Duodenal mucosa (tissue), 2 donors: ENCODE measurements around the gene CEACAM4.

Experiments used
- H3K27ac ChIP-seq: one replicate; pipeline ENCODE4 v1.7.0; 2013; ENCODE audit warnings: low read depth, low read length
- H3K27me3 ChIP-seq, 2 donors: one replicate each; pipeline ENCODE4 v1.7.0; 2013; ENCODE audit warnings: low read length in 2 of 2, control low read depth in 1 of 2; ENCODE audit not compliant: insufficient read depth in 2 of 2, control insufficient read depth in 1 of 2
- H3K36me3 ChIP-seq, 2 donors: one replicate each; pipeline ENCODE4 v1.7.0; 2013; ENCODE audit warnings: low read length in 2 of 2, control low read depth in 1 of 2; ENCODE audit not compliant: insufficient read depth in 2 of 2, control insufficient read depth in 1 of 2
- H3K4me1 ChIP-seq, 2 donors: one replicate each; pipeline ENCODE4 v1.7.0; 2013; ENCODE audit warnings: low read length in 2 of 2, control low read depth in 1 of 2; ENCODE audit not compliant: insufficient read depth in 2 of 2, control insufficient read depth in 1 of 2
- H3K4me3 ChIP-seq, 2 donors: one replicate each; pipeline ENCODE4 v1.7.0; 2013; ENCODE audit warnings: low read length in 2 of 2, low read depth in 1 of 2
- H3K9ac ChIP-seq, 2 donors: one replicate each; pipeline ENCODE4 v1.7.0; 2013; ENCODE audit warnings: low read length in 2 of 2, low read depth in 1 of 2
- H3K9me3 ChIP-seq, 2 donors: one replicate each; pipeline ENCODE4 v1.7.0; 2013; ENCODE audit warnings: low read length in 2 of 2, control low read depth in 1 of 2; ENCODE audit not compliant: control insufficient read depth in 1 of 2

Gene CEACAM4

DNA sequence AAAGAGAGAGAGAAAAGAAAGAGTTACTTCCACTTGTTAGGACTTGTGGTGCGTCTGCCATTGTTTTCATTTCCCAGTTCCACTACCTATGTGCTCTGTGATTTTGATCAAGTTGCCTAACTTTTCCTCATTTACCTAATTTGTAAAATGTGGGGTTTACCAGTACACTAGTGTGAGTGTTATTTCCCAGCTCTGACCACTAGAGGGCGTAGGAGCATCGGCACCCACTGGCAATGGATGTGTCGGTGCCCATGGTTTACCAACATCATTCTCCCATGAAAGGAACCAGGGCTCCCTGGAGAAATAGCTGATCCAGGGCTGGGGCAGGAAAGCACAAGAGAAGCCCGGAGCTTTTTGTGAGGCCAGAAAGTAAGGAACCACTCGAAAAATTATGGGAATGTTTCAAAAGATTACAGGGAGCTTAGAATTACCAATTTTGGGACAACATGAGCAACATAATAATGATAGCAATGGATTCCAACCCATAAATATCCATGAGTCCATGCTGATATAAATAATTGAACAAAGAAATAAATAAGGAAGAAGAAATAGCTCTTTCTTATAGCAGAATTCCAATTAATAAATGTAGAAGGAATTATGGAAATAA is 15.1 kb upstream of the CEACAM4 start:
- Histone ChIP-seq H3K36me3 (no peaks in the 10 kb centered on the region), H3K4me3 (no peak overlapping the region), H3K27me3 (peaks cover 0 to 6% of the 10 kb centered on the region in 2 donors), H3K27ac (no peak overlapping the region), H3K4me1 (no peaks in the 10 kb centered on the region), H3K9ac (no peak overlapping the region), H3K9me3 (no peaks in the 10 kb centered on the region)

DNA sequence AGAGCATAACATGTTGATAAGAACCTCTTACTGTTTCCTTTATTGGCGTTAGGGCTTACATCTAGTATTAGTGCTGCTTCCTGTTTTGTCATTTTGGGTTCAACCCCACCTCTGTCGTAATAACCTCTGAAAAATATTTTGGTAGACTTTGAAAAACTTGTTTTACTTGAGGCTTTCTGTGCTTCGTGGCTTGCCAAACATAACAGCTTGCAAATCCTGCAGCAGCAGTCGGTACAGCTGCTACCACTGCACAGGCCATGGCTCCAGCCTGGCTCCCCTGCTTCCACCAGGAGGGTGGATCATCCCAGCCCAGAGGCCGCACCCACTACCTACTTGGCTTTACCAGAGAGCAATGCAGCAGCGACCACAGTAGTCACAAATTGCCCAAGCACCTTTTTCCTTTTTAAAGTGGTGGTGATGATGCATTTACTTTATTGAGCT is 11.8 kb upstream of the CEACAM4 start:
- H3K9me3 ChIP-seq: no peaks in the 10 kb centered on the region
- no peak overlapping the region for H3K27ac ChIP-seq

DNA sequence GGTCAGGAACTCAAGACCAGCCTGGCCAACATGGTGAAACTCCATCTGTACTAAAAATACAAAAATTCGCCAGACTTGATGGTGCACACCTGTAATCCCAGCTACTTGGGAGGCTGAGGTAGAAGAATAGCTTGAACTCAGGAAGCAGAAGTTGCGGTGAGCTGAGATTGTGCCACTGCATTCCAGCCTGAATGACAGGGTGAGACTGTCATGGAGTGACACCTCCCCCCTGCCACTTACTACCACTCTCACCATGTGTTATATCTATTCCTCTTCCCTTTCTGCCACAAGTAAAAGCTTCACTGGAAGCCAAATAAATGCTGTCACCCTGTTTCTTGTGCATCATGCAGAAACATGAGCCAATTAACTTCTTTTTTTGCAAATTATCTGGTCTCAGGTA is 10.6 kb upstream of the CEACAM4 start:
- Histone ChIP-seq H3K27ac (no peak overlapping the region), H3K9ac (no peak overlapping the region), H3K36me3 (no peaks in the 10 kb centered on the region), H3K4me3 (no peak overlapping the region), H3K9me3 (no peaks in the 10 kb centered on the region), H3K27me3 (peaks cover 0 to 6% of the 10 kb centered on the region in 2 donors), H3K4me1 (no peaks in the 10 kb centered on the region)

More for the DNA sequence above, 11.8 kb upstream of the CEACAM4 start:
- Histone ChIP-seq H3K27me3 (peaks cover 0 to 6% of the 10 kb centered on the region in 2 donors), H3K4me3 (no peak overlapping the region), H3K36me3 (no peaks in the 10 kb centered on the region), H3K9ac (no peak overlapping the region), H3K4me1 (no peaks in the 10 kb centered on the region)

GRCh38 chr19:41627966-41628675 is 1.2 kb upstream of the CEACAM4 start:
- Histone ChIP-seq H3K27me3 (peaks cover 7 to 17% of the 10 kb centered on the region in 2 donors), H3K4me3 (no peak overlapping the region), H3K4me1 (no peaks in the 10 kb centered on the region), H3K36me3 (no peaks in the 10 kb centered on the region), H3K27ac (no peak overlapping the region), H3K9me3 (peaks cover 6 to 7% of the 10 kb centered on the region in 2 donors), H3K9ac (no peak overlapping the region)

DNA sequence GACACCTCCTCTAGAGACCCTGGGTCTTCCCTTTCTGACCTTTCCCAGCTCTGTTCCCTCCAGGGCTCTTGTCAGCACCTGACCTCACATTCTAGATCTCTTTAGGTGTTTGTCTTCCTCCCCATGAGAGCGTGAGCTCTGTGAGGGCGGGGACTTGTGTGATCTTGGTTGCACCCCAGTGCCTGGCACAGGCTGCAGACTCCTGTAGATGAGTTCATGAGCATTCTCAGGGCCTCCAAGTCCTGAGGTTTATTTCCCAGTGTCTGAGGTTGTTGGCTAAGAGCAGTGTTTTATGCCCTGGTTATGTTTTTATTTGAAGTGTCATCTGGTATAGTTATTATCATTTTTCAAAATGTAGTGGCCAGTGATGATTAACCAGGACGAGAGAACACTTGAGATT is 596 bp downstream of the CEACAM4 start:
- H3K27ac ChIP-seq: no peak overlapping the region
- peaks cover 7 to 17% of the 10 kb centered on the region in 2 donors for H3K27me3 ChIP-seq
- H3K9ac ChIP-seq: no peak overlapping the region
- H3K9me3 ChIP-seq: peaks cover 6 to 7% of the 10 kb centered on the region in 2 donors
- no peak overlapping the region for H3K4me3 ChIP-seq
- H3K36me3 ChIP-seq: no peaks in the 10 kb centered on the region
- H3K4me1 ChIP-seq: no peaks in the 10 kb centered on the region

DNA sequence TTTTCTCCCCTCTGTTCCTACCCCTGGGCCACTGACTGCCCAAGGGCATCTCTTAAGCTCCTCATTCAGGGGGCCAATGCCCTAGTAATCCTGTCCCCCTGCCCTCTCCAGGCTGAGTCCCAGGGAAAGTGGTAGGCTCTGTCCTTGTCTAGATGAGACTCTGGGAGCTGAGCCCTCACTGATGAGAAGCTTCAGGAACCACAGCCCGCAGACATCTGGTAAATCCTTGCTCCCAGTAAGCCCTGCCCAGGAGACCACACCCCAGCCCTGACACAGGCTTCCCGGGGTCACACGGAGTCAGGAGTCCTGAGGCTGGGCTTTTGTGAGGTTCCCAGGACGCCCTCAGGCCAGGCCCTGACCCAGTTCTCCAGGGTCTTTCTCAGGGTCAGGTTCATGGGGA is 1.9 kb downstream of the CEACAM4 start:
- Histone ChIP-seq H3K27ac (no peak overlapping the region), H3K9me3 (no peaks in the 10 kb centered on the region), H3K4me1 (no peaks in the 10 kb centered on the region), H3K4me3 (no peak overlapping the region), H3K36me3 (no peaks in the 10 kb centered on the region), H3K9ac (no peak overlapping the region), H3K27me3 (peaks cover 10 to 17% of the 10 kb centered on the region in 2 donors)

DNA sequence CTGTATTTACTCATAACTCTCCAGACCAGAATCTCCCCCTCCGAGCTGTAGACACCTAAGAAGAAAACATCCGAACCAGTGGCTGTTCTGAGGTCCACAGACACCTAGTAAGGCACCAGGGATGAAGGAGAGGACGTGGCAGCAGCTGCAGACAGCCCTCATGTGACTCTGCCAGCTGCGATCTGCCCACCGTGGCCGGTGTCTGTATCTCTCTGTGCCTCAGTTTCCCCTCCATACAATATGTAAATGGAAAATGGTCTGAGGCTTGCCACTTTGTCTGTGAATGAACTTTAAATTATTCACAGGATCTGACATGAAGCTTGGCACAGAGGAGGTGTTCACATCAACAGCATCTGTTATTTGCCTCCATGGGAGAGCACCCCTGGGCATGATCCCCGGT is 2.4 kb downstream of the CEACAM4 start:
- Histone ChIP-seq H3K27ac (no peak overlapping the region), H3K9me3 (no peaks in the 10 kb centered on the region), H3K9ac (no peak overlapping the region), H3K4me1 (no peaks in the 10 kb centered on the region), H3K4me3 (no peak overlapping the region), H3K36me3 (no peaks in the 10 kb centered on the region), H3K27me3 (peaks cover 10 to 17% of the 10 kb centered on the region in 2 donors)

- Histone ChIP-seq H3K36me3 (no peaks in the 10 kb centered on the region), H3K4me1 (no peaks in the 10 kb centered on the region), H3K9ac (no peak overlapping the region), H3K9me3 (no peaks in the 10 kb centered on the region), H3K27me3 (peaks cover 10 to 15% of the 10 kb centered on the region in 2 donors), H3K27ac (no peak overlapping the region), H3K4me3 (no peak overlapping the region)
Observed at GRCh38 chr19:41623360-41623759, 3.5 kb downstream of the CEACAM4 start.

DNA sequence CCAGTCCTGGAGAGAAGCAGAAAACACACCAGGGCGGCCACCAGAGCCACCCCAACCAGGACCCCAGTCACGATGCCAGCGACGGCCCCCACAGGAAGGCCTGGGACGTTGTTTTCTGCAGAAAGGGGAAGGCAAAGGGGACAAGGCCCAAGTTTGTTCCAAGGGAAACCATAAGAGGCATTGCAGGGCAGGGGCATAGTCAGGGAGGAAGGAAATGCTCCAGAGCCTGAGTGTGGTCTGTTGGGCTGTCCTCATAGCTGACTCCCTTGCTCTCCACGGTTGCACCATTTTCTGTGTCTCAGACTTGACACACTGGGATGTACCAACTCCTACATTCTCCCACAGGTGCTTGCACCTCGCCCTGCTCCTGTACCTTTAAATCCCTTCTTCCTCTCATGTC is 5.2 kb downstream of the CEACAM4 start:
- no peaks in the 10 kb centered on the region for H3K36me3 ChIP-seq
- no peaks in the 10 kb centered on the region for H3K9me3 ChIP-seq
- H3K9ac ChIP-seq: no peak overlapping the region
- H3K27me3 ChIP-seq: peaks cover 0 to 6% of the 10 kb centered on the region in 2 donors
- H3K4me1 ChIP-seq: no peaks in the 10 kb centered on the region
- no peak overlapping the region for H3K27ac ChIP-seq
- H3K4me3 ChIP-seq: no peak overlapping the region

GRCh38 chr19:41621226-41621625 is 5.6 kb downstream of the CEACAM4 start:
- Histone ChIP-seq H3K27me3 (peaks cover 0 to 6% of the 10 kb centered on the region in 2 donors), H3K27ac (no peak overlapping the region), H3K9ac (no peak overlapping the region), H3K36me3 (no peaks in the 10 kb centered on the region), H3K4me3 (no peak overlapping the region), H3K9me3 (no peaks in the 10 kb centered on the region), H3K4me1 (no peaks in the 10 kb centered on the region)
